Natural killer cell (primary cell): ENCODE results near the gene BTBD18. TPM values are rescaled to one million over a fixed set of nuclear protein-coding genes. Genes with fewer than 3 reads are reported as not detected.

Source experiments
- ATAC-seq, 3 donors: fragments of 150-1000 bp in 2 of 3; fragments of 200-7000 bp in 1 of 3; cut with Tn5 transposase; 1 replicate in 1 of 3; 2 replicates in 2 of 3; pipeline ENCODE4 v1.10.0; 2021; ENCODE audit warnings: mild to moderate bottlenecking in 2 of 3, moderate library complexity in 2 of 3
- DNase-seq, 2 donors: peaks; one replicate each; pipeline versions ENCODE4 v3.0.0 to v3.0.0-alpha.2; 2013 to 2021; ENCODE audit warnings: mixed read lengths in 1 of 2
- H3K27ac ChIP-seq: one replicate; pipeline ENCODE4 v1.5.1; 2013; ENCODE audit warnings: mild to moderate bottlenecking, low read length
- H3K27me3 ChIP-seq: one replicate; pipeline ENCODE4 v1.6.1; 2013; ENCODE audit warnings: low read length; ENCODE audit not compliant: control insufficient read depth, insufficient read depth
- H3K36me3 ChIP-seq: one replicate; pipeline ENCODE4 v1.6.1; 2013; ENCODE audit warnings: low read length; ENCODE audit not compliant: control insufficient read depth, insufficient read depth
- H3K4me1 ChIP-seq: one replicate; pipeline ENCODE4 v1.6.1; 2013; ENCODE audit warnings: low read length; ENCODE audit not compliant: control insufficient read depth, insufficient read depth
- H3K4me3 ChIP-seq: one replicate; pipeline ENCODE4 v1.5.1; 2013; ENCODE audit warnings: low read length
- H3K9me3 ChIP-seq: one replicate; pipeline ENCODE4 v1.6.1; 2013; ENCODE audit warnings: low read length; ENCODE audit not compliant: control insufficient read depth, insufficient read depth
- H3K27ac Mint-ChIP-seq, 2 donors: one replicate each; pipeline ENCODE4 v1.8.0; 2022; ENCODE audit warnings: mild to moderate bottlenecking in 2 of 2, mixed read lengths in 2 of 2, moderate library complexity in 1 of 2
- H3K27me3 Mint-ChIP-seq, 2 donors: one replicate each; pipeline ENCODE4 v1.8.0; 2022; ENCODE audit warnings: low read depth in 2 of 2, mixed read lengths in 2 of 2
- H3K36me3 Mint-ChIP-seq: one replicate; pipeline ENCODE4 v1.8.0; 2022; ENCODE audit warnings: mixed read lengths
- H3K4me1 Mint-ChIP-seq, 2 donors: one replicate each; pipeline ENCODE4 v1.8.0; 2022; ENCODE audit warnings: mixed read lengths in 2 of 2
- H3K4me3 Mint-ChIP-seq: one replicate; pipeline ENCODE4 v1.8.0; 2022; ENCODE audit warnings: mild to moderate bottlenecking, moderate library complexity, mixed read lengths
- H3K9me3 Mint-ChIP-seq, 2 donors: one replicate each; pipeline ENCODE4 v1.8.0; 2022; ENCODE audit warnings: mixed read lengths in 2 of 2
- CTCF ChIP-seq: fragments of 200-600 bp; IDR thresholded peaks from one replicate; pipeline ENCODE4 v1.8.0; 2022; ENCODE audit warnings: antibody characterized with exemption
- WGBS: methylation state at CpG from one replicate; pipeline ENCODE4 v1.1.7; 2013; ENCODE audit warnings: missing lambda C conversion rate; ENCODE audit not compliant: insufficient coverage; 5-methylcytosine and 5-hydroxymethylcytosine counted together
- intact Hi-C: fragments of 100-400 bp; cut with micrococcal nuclease; formaldehyde crosslinking; loops from one replicate; pipeline ENCODE4 v1.14.2; 2022
- total RNA-seq, 4 donors: library from RNA; stranded (reverse); fragments of 120-200 nt in 1 of 4; gene quantifications; one replicate each; pipeline versions ENCODE4 v1.2.3 to v1.2.4, GENCODE V29; 2013 to 2022

Gene BTBD18
- total RNA-seq, 3 donors from 2014 or later (not counting 1 experiment from before 2014, with no cell fraction given), result not detected

- no peaks in the 10 kb centered on the region for H3K27me3 ChIP-seq
- Mint-ChIP-seq H3K4me3 (no peak overlapping the region), H3K36me3 (peaks cover 3% of the 10 kb centered on the region), H3K27ac (peak overlapping the region in 1 of 2 donors; percentile 26), H3K9me3 (no peaks in the 10 kb centered on the region), H3K27me3 (no peaks in the 10 kb centered on the region), H3K4me1 (peaks cover 0 to 3% of the 10 kb centered on the region in 2 donors)
- ATAC-seq (no peak), DNase-seq (no peak)
- no peak overlapping the region for H3K27ac ChIP-seq
- WGBS, result 92% methylated on average over 4 of the region's 4 CpGs
- H3K4me3 ChIP-seq, result no peak overlapping the region
- peaks cover 47% of the 10 kb centered on the region for H3K36me3 ChIP-seq
- no peaks in the 10 kb centered on the region for H3K9me3 ChIP-seq
- intact Hi-C loops, result no loop called here
- no peak for TF ChIP-seq CTCF
- no peaks in the 10 kb centered on the region for H3K4me1 ChIP-seq
Measured at GRCh38 chr11:57703341-57703740, 48.3 kb downstream of the BTBD18 start.

GRCh38 chr11:57700425-57700824 lies 51.2 kb downstream of the BTBD18 start:
- intact Hi-C loops, result no loop called here
- Histone ChIP-seq H3K27me3 (no peaks in the 10 kb centered on the region), H3K9me3 (no peaks in the 10 kb centered on the region), H3K27ac (no peak overlapping the region), H3K36me3 (peaks cover 65% of the 10 kb centered on the region), H3K4me1 (no peaks in the 10 kb centered on the region), H3K4me3 (no peak overlapping the region)
- Mint-ChIP-seq H3K27ac (no peak overlapping the region), H3K27me3 (no peaks in the 10 kb centered on the region), H3K4me3 (no peak overlapping the region), H3K9me3 (no peaks in the 10 kb centered on the region), H3K36me3 (peaks cover 13% of the 10 kb centered on the region), H3K4me1 (no peaks in the 10 kb centered on the region)
- WGBS, result 100% methylated on average over 1 of the region's 3 CpGs
- no peak for DNase-seq
- ATAC-seq, result no peak
- TF ChIP-seq CTCF, result no peak

- Histone ChIP-seq H3K27me3 (no peaks in the 10 kb centered on the region), H3K27ac (no peak overlapping the region), H3K4me3 (no peak overlapping the region), H3K4me1 (no peaks in the 10 kb centered on the region), H3K36me3 (peaks cover 65% of the 10 kb centered on the region), H3K9me3 (no peaks in the 10 kb centered on the region)
- DNase-seq, result no peak
- intact Hi-C loops, result no loop called here
- no peak overlapping the region for H3K27ac Mint-ChIP-seq
- no peaks in the 10 kb centered on the region for H3K4me1 Mint-ChIP-seq
- H3K4me3 Mint-ChIP-seq, result no peak overlapping the region
- 86% methylated on average over 3 of the region's 10 CpGs for WGBS
- H3K27me3 Mint-ChIP-seq, result no peaks in the 10 kb centered on the region
- H3K9me3 Mint-ChIP-seq, result no peaks in the 10 kb centered on the region
- no peak for ATAC-seq
- TF ChIP-seq CTCF, result no peak
- H3K36me3 Mint-ChIP-seq, result peaks cover 15% of the 10 kb centered on the region
Measured at GRCh38 chr11:57699813-57700212, 51.8 kb downstream of the BTBD18 start.

GRCh38 chr11:57698843-57699365 lies 52.7 kb downstream of the BTBD18 start:
- intact Hi-C loops, result no loop called here
- Histone ChIP-seq H3K27me3 (no peaks in the 10 kb centered on the region), H3K4me1 (no peaks in the 10 kb centered on the region), H3K4me3 (no peak overlapping the region), H3K36me3 (peaks cover 64% of the 10 kb centered on the region), H3K27ac (no peak overlapping the region), H3K9me3 (no peaks in the 10 kb centered on the region)
- H3K4me1 Mint-ChIP-seq, result no peaks in the 10 kb centered on the region
- no peaks in the 10 kb centered on the region for H3K27me3 Mint-ChIP-seq
- WGBS, result 97% methylated on average over 18 of the region's 18 CpGs
- H3K27ac Mint-ChIP-seq, result peak overlapping the region in 1 of 2 donors; percentile 36
- H3K36me3 Mint-ChIP-seq, result peaks cover 15% of the 10 kb centered on the region
- H3K4me3 Mint-ChIP-seq, result no peak overlapping the region
- no peak for TF ChIP-seq CTCF
- ATAC-seq (no peak), DNase-seq (no peak)
- H3K9me3 Mint-ChIP-seq, result no peaks in the 10 kb centered on the region
